Brain pericyte (primary cell): ENCODE measurements around the gene FIBIN.
"Not testable (repeated sequence)": the region's sequence is repeated elsewhere in the genome, so short reads cannot be mapped to it uniquely, and the experiment has no call there.

ENCODE experiments used
- DNase-seq: peaks from one replicate; pipeline ENCODE4 v3.0.0-alpha.2; 2012; ENCODE audit warnings: low read depth, low spot score

The FIBIN gene

DNA sequence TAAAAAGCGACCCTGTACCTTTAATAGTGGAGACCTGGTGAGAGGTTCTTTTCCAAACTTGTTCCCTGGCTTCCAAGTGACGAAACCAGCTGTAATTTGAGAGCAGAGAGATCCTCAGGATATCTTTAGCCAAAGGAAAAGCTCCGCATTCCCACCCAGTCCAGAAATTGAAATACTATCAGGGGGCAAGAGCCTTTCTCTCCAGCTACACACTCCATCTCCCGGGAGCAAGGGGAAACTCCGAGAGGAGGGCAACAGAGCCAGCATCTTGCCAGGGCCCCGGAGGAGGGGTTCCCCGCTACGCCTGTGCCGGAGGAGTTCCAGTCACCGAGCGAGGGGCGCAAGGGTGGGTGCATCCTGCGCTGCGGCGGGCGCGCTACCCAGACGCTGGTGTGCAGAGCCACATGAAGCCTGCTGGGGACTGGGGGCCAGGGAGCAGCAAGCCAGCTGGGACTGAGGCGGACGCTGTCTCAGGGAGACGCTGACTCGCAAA lies at the start of gene FIBIN:
TSS of gene FIBIN (plus strand) at position 148 of the 493 bp plus-strand sequence. CDS start 415 bp downstream, outside the sequence.
- DNase-seq = no peak

DNA sequence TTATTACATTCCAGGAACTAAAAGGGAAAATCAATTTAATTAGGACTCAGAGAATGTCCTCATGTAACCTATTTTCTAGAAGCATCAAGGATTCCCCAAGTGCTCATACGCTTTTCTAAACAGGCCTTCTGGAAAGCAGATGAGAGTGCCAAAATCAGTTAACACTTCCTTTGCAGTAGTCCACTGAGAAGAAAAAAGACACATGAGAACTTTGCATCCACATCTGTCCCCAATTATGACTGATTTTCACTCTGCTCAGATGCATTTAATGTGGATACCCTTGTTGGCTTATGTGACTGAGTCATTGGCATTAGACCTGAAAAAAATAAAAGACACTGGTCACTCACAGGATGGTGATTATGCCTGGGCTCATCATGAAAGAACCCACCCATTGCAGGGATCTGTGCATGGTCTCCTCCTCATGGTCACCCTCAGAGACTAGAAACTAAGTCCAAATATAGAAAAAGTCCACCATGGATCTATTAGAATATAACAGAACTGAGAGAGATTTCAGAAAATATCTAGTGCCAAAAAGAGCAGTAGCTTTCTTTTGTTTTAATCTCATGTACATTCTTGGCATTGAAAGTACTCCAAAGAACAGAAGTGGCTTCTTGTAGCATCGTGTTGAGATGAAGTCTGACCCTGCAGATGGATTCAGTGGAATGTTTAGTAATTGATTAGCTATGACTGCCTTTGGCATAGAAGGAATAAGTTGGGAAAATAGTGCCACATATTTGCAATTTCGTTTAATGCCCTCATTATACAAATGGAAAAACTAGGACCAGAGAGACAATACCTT lies 48.8 kb upstream of the FIBIN start:
- DNase-seq = no peak

DNA sequence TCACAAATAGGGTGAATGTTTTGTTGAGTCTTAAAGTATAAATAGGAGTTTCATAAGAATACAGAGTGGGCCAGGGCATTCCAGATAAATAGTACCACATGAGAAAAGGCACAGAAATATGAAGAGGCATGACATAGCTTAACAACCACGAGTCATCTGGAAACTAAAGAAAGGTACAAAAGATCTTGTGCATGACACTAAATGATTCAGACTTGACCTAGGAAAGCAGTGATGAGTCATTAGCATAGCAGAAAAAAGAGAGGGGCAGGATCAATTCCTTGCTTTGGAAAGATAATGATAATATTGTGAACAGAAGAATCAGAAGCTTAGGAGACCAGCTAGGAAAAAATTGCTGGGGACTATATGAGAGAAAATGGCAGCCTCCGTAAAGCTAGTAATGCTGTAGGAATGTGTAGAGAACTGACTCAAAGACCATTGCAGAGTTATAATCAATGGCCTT lies 47.6 kb upstream of the FIBIN start:
- DNase-seq = no peak

DNA sequence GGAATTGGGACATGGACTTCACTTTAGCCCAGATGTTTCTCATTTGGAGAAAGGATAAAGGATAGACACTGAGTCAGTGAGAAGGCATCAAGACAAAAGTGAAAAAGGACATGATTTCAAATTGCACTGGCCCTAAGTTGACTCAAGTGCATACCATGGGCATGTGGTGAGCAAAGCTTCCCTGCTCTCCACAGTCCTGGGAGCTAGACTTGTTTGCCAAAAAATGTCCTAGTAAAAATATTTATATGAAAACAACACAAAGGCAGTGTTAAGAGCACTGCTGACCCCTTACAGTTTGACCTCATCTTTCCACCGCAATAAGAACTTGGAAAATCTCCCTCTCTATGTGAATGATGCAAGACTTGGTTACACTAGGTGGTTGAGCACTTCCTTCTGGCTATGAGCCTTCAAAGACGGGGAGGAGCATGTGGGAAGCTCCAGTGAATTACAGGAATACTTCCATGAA lies 46.5 kb upstream of the FIBIN start:
- peak; percentile 91 for DNase-seq

DNA sequence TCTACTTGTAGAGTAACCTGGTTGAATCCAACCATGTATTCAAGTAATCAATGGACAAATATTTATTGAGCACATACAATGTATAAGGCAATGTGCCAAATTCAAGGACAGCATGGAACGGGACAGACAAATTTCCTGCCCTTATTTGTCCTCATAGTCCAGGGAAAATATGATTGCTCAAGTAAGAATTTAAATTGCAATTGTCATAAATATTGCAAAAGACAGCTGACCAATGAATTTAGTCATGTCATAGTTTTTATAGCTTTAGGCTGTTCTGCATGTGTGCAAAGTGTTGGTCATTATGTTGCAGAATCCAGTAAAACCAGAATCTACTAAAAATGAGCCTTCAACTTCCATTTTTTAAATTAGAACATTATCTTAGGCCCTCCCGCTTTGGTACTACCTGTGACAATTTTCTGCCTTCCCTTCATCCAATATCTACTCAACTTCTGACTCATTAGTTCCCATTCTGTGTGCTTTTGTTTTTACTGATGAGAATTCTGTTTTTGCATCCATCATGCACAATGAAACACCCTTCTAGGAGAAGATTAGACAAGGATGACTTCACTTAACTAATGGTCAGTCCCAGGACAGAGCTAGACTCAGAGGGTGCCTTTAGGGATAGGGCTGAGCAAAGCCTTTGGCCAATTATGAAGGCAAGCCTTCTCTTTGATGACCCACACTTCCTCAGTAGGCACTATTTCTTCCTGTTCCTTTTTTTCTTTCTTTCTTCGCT lies 45.8 kb upstream of the FIBIN start:
- no peak for DNase-seq

DNA sequence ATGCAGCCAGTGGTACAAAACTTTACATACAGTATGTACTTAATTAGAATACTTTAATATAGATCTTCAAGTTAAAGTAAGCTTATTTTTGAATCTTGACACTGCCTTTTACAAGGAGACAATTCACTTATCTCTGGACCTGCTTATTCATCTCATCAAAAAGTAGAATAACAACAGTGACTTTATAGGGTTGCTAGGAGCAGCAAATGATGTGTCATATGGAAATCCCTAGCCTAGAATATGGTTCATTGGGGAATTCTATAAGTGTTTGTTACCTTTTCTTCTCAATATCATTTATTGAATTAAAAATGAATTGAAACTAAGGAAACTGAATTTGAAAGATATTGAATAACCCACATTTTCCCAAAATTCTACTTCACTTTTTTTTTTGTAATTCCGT lies 45.0 kb upstream of the FIBIN start:
- DNase-seq = no peak

DNA sequence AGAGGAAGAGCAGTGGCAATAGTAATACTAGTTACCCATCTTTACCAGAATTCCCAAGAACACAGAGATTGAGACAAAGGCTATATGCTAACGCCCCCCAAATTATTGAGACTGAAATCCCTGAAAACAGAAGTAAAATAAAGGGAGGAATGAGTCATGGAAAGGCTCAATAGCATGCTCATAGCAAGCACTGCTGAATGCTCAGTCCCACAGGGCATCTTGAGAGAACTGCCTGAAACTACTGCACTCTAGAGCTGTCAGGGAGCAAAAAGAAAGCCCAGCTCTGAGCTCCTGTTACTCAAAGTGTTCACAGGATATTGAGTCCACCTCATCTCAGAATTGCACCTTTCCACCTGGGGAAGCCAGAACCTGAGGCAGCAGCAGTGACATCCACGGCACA lies 44.1 kb upstream of the FIBIN start:
- DNase-seq = no peak

DNA sequence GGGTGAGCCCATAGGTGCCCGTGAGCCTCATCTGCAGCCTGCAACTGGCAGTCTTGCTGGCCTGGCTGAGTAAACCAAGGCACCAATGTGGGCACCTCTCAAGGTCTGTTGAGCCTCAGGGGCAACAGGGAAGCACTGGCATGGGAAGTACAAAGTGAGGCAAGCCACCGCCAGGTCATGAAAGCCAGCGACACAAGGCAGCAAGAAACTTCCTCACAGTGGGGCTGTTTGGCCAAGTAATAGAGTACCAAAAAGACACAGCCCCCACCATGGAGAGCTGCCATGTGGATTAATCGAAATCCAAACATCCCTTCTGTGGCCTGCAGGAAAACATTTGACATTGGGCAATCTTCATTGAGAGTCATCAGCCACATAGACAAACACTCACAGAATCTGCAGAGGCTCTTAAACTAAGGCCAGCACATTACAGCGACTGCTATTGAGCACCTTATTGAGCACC lies 43.6 kb upstream of the FIBIN start:
- DNase-seq = no peak

DNA sequence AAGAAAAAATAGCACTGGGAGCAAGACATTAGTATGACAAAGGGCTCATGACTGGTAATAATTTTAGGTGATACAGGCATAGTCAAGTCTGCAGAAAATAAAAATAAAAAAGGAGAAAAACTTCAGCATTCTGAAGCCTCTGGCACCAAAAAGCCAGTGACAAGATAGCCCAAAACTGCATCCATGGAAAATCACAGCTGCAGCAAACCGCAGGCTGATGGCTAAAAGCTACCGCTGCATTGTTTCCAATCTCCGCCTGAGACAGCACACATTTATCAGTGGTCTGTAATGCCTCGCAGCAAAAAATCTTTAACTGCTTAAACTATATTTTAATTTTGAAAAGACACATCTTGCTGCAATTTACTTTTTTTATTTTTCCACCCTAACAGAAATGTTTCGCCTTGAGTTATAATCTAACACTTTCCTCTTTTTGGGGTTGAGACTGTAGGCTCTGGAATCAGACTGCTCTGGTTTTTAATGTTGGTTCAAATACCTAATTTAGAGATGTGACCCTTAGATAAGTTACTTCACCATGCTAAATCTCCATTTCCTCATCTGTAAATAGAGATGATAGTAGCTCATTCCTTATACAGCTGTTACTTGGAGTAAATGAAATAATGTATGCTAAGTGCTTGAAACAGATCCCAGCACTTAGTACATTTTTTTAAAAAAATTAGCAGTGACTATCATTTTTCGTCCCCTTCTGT lies 42.0 kb upstream of the FIBIN start:
- DNase-seq = no peak

DNA sequence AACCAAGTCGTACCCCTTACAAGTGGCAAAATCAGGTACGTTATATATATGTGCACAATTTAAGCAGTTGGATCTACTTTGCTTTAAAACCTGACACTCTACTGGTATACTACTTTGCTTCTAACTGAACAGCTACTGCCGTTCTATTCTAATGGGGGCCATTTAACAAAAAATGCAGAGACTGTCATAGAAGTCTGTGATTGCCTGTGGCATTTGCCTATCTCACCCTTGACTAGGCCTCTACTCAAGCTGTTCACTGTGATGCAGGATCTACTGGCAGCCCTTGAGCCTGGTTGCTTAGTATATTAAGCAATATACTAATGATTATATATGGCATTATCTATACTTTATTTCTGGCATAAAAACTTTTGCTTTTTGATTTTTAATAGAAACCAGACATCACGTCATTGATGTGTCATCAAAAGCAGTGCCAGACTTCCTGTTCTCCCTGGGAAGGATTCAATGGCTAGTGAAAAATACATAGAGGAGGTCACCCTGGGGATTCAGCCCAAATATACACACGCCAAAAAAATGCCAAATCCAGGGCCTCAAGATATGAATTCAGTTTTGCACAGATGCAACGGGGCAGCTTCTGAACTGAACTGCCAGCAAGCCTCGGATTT lies 40.0 kb upstream of the FIBIN start:
- DNase-seq = no peak

DNA sequence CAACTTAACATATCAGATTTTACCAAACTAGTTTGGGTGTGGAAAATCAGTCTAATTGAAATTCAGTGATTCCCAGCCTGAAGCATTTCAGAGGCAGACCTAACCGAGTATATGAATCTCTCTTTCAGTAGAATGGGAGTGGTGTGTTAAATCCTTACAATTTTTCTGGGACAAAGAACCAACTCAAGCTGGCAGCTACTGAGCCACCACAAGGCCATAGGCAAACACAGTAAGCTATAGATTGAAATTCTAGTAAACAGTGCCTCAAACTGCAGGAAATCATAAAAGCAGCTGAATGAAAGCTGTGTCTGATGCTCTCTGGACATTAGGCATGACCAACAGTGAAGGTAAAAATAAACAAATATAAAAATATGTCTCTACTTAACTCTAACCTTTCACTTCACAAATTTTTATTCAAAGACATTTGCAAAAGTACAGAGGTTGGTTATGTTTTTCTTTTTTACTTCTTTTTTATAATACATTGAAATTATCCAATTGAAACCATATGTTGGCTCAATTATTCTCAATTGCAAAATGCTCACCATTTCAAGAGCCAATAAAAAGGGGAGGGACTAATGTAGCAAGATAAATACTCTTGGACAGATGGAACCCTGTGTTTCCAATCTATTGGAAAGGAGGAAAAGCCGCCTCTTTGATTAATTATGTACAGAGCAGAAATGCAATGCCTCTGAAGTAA lies 35.8 kb upstream of the FIBIN start:
- DNase-seq = no peak

DNA sequence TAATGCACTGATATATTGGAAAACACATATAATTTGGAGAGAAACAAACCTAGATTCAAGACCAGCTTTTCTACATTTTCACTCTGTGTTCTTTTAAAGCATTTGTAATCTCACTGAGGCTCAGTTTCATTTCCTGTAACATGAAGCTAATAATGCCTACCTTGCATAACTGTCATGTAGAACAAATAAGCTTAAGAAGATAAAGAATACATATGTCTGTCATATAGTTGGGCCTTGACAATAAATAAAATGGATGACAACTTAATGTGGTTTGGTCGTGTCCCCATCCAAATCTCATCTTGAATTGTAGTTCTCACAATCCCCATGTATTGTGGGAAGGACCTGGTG lies 35.2 kb upstream of the FIBIN start:
- DNase-seq = no peak

DNA sequence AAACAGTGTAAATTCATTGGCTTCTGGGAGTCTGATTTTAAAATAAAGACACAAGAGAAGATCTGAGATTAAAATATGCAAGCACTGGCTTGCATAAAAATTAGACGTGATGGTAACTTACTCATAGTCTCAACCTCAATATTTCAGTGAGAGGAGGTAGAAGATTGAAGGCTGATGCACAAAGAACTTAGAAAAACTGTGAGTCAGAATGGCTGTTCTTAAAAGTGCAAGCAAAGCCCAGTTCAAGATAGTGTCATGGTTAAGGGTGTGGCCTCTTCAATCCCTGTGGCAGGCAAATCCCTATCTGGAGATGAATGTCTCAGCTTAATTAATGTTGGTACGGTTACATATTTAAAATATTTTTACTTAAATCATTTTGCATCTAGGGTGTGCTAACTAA lies 33.6 kb upstream of the FIBIN start:
- DNase-seq = no peak

DNA sequence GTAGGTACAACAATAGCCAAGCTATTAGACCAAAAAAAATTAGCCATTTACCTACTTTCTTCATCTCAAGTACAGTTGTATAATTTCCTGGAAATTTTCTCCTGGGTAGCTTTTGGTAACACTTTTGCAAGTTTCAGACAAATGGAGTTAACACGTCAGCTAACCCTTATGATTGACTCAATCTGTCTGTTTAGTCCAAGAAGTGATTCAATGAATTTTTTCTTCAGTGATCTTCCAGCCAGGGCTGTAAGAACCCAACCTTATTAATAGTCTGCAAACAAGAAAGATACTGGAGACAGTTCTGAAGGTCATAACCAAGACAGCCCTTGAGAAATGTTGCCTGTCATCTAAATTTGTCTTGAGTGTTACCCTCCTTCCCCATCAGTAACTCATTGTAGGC lies 30.1 kb upstream of the FIBIN start:
- DNase-seq = no peak

DNA sequence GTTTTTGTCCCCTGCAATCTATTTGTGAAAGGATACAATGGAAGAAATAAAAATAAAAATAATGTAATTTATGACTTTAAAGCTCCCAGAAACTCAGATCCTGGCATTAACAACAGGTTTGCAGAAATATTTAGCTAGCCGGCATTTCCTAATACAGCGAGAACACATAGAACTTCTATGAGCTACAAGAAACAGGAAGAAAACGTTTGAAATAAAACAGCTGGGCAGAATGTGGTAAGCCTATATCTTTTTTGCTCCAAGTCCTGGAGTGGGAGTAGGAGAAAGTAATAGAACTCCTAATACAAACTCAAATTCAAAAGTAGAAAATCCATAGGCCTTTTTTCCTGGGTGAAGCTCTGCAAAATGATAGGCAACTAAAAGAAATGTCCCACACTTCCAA lies 29.6 kb upstream of the FIBIN start:
- no peak for DNase-seq

DNA sequence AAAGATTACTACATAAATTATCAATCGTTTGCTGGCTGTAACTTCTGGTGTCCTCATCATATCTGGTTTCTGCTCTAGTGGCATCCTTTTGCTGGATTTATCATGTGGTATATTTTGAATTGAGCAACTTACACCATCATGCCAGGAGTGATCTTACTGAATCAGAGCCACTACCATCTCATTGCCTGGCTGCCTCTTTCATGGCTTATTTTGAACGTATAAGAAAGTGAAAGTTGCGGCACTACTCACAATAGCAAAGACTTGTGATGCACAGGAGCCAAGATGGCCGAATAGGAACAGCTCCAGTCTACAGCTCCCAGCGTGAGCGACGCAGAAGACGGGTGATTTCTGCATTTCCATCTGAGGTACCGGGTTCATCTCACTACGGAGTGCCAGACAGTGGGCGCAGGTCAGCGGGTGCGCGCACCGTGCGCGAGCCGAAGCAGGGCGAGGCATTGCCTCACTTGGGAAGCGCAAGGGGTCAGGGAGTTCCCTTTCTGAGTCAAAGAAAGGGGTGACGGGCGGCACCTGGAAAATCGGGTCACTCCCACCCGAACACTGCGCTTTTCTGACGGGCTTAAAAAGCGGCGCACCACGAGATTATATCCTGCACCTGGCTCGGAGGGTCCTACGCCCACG lies 28.9 kb upstream of the FIBIN start:
- not testable (repeated sequence) for DNase-seq

DNA sequence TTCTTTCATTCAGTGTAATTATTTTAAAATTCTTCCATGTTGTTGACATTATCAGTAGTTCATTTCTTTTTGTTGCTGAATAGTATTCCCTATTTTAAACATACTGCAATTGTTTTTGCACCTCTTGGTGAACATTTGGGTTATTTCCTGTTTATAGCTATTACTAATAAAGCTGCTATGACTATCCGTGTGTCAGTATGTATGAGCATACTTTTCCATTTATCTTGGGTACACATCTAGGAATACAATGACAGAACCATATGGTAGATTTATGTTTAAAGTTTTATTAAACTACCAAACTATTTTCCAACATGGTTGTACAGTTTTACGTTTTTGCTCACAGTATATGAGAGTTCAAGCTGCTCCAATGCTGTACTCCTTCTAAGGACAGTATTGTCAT lies 22.0 kb upstream of the FIBIN start:
- no peak for DNase-seq

DNA sequence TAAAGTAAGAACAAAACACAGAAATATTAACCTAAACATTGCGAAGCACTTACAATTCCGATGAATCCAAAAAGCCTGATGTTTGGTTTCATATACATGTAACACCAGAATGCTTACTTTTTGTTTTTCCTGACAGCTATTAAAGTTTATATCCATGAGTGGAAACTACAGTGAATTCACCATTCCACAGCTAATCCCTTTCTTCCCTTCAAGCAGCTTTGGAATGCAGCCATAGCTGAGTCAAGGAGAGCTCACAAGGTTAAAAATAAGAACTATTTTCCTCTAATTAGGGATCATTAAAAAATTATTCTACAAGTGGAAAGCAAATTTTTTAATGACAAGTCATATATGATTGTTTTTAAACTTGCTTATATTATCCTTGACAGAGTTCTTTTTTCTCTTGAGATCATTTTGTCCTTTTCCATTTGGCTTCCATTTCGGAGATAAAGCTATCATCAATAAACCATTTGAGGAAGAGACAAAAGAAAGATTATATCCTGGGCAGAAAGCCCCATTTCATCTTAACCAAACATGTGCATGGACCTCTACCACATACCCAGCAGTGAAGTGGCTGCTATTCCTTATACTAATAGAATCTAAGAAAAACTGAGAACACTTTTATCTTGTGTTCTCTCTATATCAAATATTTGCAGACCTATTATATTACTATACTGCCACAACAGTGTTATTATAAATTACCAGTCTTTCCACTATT lies 19.7 kb upstream of the FIBIN start:
- no peak for DNase-seq

DNA sequence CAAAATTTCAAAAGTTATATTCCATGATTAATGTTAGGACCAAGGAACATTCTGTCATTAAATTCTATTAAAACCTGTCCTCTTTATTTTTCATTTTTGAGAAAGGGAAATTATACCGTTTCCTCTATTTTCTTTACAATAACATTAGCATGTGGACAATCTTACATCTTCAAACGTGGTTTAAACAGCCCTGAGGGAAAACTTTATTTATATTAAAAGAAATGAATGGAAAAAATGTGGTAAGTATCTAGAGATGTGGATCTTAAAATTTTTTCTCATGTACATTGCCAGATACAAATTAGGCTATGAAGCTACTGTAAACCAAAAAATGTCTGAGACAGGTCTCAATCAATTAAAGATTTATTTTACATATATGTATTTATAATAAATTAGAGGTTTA lies 18.9 kb upstream of the FIBIN start:
- no peak for DNase-seq

DNA sequence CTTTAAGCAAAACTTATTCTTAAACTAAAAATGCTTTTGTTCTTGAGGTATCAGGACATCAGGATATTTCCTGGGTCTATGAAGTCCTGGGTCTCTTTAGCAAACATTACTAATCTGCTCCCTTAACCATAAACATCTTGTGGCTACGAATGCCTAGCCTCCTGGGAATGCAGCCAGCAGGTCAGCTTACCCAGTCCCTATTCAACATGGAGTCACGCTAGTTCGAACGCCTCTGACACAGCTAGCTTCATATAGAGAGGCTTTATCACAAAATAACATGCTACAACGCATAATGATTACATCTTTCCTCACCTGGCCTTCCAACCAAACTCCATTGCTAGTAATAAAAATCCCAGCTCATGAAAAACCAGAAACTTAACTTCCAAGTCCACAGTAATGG lies 17.5 kb upstream of the FIBIN start:
- no peak for DNase-seq
